HepG2 (cell line): ENCODE data around the gene NDP. TPM values are rescaled to one million over a fixed set of nuclear protein-coding genes. Genes with fewer than 3 reads are reported as not detected.

Source experiments
- ATAC-seq: fragments of 200-7000 bp; cut with Tn5 transposase; 3 replicates; pipeline ENCODE4 v1.9.1; 2020; ENCODE audit warnings: mild to moderate bottlenecking, moderate library complexity
- BruUV-seq: library from RNA; stranded (reverse); fragments of 400-500 nt; replicated peaks from 2 replicates; lab custom pipeline; 2021; lab: Mats Ljungman, UMichigan
- CTCF ChIA-PET: fragments of 300-600 bp; formaldehyde crosslinking; extraction: SDS; loops from one replicate; lab custom pipeline; 2021; ENCODE audit warnings: low total read pairs, inconsistent platforms, low intra/inter-chr PET ratio; lab: Yijun Ruan, JAX
- POLR2A ChIA-PET: fragments of 350-600 bp; sonication (Branson Sonifier 250); formaldehyde crosslinking; loops from one replicate; lab custom pipeline; 2020; ENCODE audit warnings: antibody characterized with exemption, inconsistent platforms; lab: Yijun Ruan, JAX
- DNase-seq: peaks from one replicate; pipeline ENCODE4 v3.0.0-alpha.2; 2015; ENCODE audit warnings: low spot score
- FAIRE-seq: peaks from 3 replicates; lab custom pipeline; 2011; peaks lifted over from hg19 to GRCh38; lab: Jason Lieb, UNC
- H2AFZ ChIP-seq: one replicate; pipeline ENCODE4 v1.6.1; 2011; ENCODE audit warnings: low read length, inconsistent platforms
- H3K27ac ChIP-seq: fragments of 300-600 bp; 3 replicates; pipeline ENCODE4 v1.8.0; 2011; ENCODE audit warnings: mixed run types, mild to moderate bottlenecking, mixed read lengths, low read length, inconsistent platforms; ENCODE audit not compliant: insufficient read depth; ENCODE audit errors: extremely low read length
- H3K27me3 ChIP-seq, 2 experiments: fragments of 200-600 bp in 1 of 2; 2 replicates in 1 of 2; 3 replicates in 1 of 2; pipeline versions ENCODE4 v1.6.0 to v1.8.0; 2011; ENCODE audit warnings: low read length in 2 of 2, mild to moderate bottlenecking in 2 of 2, moderate library complexity in 2 of 2, inconsistent platforms in 1 of 2; ENCODE audit not compliant: insufficient read depth in 2 of 2, control insufficient read depth in 1 of 2
- H3K36me3 ChIP-seq, 2 experiments: fragments of 200-600 bp in 1 of 2; replicated peaks in 1 of 2; 2 replicates in 1 of 2; 3 replicates in 1 of 2; pipeline versions ENCODE4 v1.5.1 to v1.8.0; 2011; ENCODE audit warnings: low read length in 2 of 2, inconsistent platforms in 1 of 2; ENCODE audit not compliant: insufficient read depth in 2 of 2, control insufficient read depth in 1 of 2
- H3K4me1 ChIP-seq: 2 replicates; pipeline ENCODE4 v1.5.1; 2012; ENCODE audit warnings: low read length, inconsistent platforms; ENCODE audit not compliant: insufficient read depth
- H3K4me2 ChIP-seq: 2 replicates; pipeline ENCODE4 v1.6.0; 2011; ENCODE audit warnings: low read depth, low read length, inconsistent platforms
- H3K4me3 ChIP-seq, 3 experiments: fragments of 200-600 bp in 1 of 3; sonication (generic), shearing (Covaris generic) in 1 of 3; replicated peaks in 1 of 3; 2 replicates each; pipeline ENCODE4 v1.5.1; 2011 to 2016; ENCODE audit warnings: low read length in 3 of 3, inconsistent platforms in 2 of 3, low read depth in 2 of 3, mild to moderate bottlenecking in 2 of 3, control low read depth in 1 of 3, mixed read lengths in 1 of 3; ENCODE audit not compliant: insufficient read depth in 1 of 3
- H3K79me2 ChIP-seq: one replicate; pipeline ENCODE4 v1.6.1; 2011; ENCODE audit warnings: low read length, inconsistent platforms; ENCODE audit not compliant: insufficient read depth
- H3K9ac ChIP-seq: 2 replicates; pipeline ENCODE4 v1.6.0; 2011; ENCODE audit warnings: mild to moderate bottlenecking, low read depth, low read length, inconsistent platforms; ENCODE audit not compliant: insufficient read depth
- H3K9me3 ChIP-seq: 2 replicates; pipeline ENCODE4 v1.5.1; 2012; ENCODE audit warnings: mild to moderate bottlenecking, low read length
- H4K20me1 ChIP-seq: 2 replicates; pipeline ENCODE4 v1.6.0; 2011; ENCODE audit warnings: inconsistent platforms, mild to moderate bottlenecking, low read length, moderate library complexity; ENCODE audit not compliant: insufficient read depth
- BRCA1 ChIP-seq: sonication (generic); formaldehyde crosslinking; IDR thresholded peaks from 2 replicates; pipeline ENCODE4 v1.4.0; 2020; ENCODE audit warnings: missing genetic modification reagents
- GABPA ChIP-seq, 2 experiments: IDR thresholded peaks; 2 replicates each; pipeline ENCODE4 v1.6.1; 2011 to 2016; ENCODE audit warnings: low read depth in 2 of 2, low read length in 1 of 2, missing biosample characterization in 1 of 2, missing genetic modification characterization in 1 of 2
- HMG20A ChIP-seq: IDR thresholded peaks from 2 replicates; pipeline ENCODE4 v1.6.1; 2016; ENCODE audit warnings: borderline replicate concordance
- HOXD1 ChIP-seq: sonication (generic); formaldehyde crosslinking; IDR thresholded peaks from 2 replicates; pipeline ENCODE4 v1.5.0; 2020; ENCODE audit warnings: missing genetic modification reagents
- IKZF4 ChIP-seq: sonication (generic); formaldehyde crosslinking; IDR thresholded peaks from 2 replicates; pipeline ENCODE4 v1.5.1; 2020; ENCODE audit warnings: borderline replicate concordance, mild to moderate bottlenecking, low read depth, missing genetic modification reagents; ENCODE audit errors: not compliant biosample characterization
- PITX1 ChIP-seq: sonication (generic); formaldehyde crosslinking; IDR thresholded peaks from 2 replicates; pipeline ENCODE4 v1.5.1; 2020; ENCODE audit warnings: mild to moderate bottlenecking, missing genetic modification reagents
- RBAK ChIP-seq: sonication (generic); formaldehyde crosslinking; IDR thresholded peaks from 2 replicates; pipeline ENCODE4 v1.5.1; 2020; ENCODE audit warnings: mild to moderate bottlenecking, missing genetic modification reagents
- RERE ChIP-seq: IDR thresholded peaks from 2 replicates; pipeline ENCODE4 v1.6.1; 2016; ENCODE audit warnings: low read depth, missing genetic modification reagents, missing compliant biosample characterization
- RORA ChIP-seq: sonication (generic); formaldehyde crosslinking; IDR thresholded peaks from 2 replicates; pipeline ENCODE4 v1.5.0; 2020; ENCODE audit warnings: mild to moderate bottlenecking, missing genetic modification reagents, moderate library complexity
- SOX5 ChIP-seq: IDR thresholded peaks from 2 replicates; pipeline ENCODE4 v1.6.1; 2016; ENCODE audit warnings: borderline replicate concordance
- TRIM24 ChIP-seq: sonication (generic); formaldehyde crosslinking; IDR thresholded peaks from 2 replicates; pipeline ENCODE4 v1.8.0; 2022; ENCODE audit warnings: mild to moderate bottlenecking, missing genetic modification reagents
- ZNF260 ChIP-seq: sonication (generic); formaldehyde crosslinking; IDR thresholded peaks from 2 replicates; pipeline ENCODE4 v1.4.0; 2020; ENCODE audit warnings: missing genetic modification reagents, low read depth, mild to moderate bottlenecking, borderline replicate concordance
- ZNF547 ChIP-seq: sonication (generic); formaldehyde crosslinking; IDR thresholded peaks from 2 replicates; pipeline ENCODE4 v1.5.1; 2020; ENCODE audit warnings: mild to moderate bottlenecking, missing genetic modification reagents
- ZNF549 ChIP-seq: sonication (generic); formaldehyde crosslinking; IDR thresholded peaks from 2 replicates; pipeline ENCODE4 v1.5.0; 2020; ENCODE audit warnings: missing genetic modification reagents
- WGBS: methylation state at CpG from one replicate; pipeline ENCODE4 v1.1.6; 2017; ENCODE audit warnings: low lambda C conversion rate; 5-methylcytosine and 5-hydroxymethylcytosine counted together
- in situ Hi-C: cut with HindIII; loops from 2 replicates; pipeline ENCODE4 v1.10.0; 2017; ENCODE audit warnings: low pct_unique_long_range_greater_than_20kb; ENCODE audit not compliant: extremely low pct_ligation_motif_present
- intact Hi-C: fragments of 100-400 bp; cut with micrococcal nuclease; formaldehyde crosslinking; loops from one replicate; pipeline ENCODE4 v1.10.0; 2022; ENCODE audit not compliant: unreplicated experiment
- polyA plus RNA-seq, 8 experiments: library from polyadenylated mRNA; depleted of rRNA in 3 of 8; stranded (reverse) in 7 of 8; unstranded in 1 of 8; fragments of >200 nt; fragmentation: Illumina TruSeq in 4 of 8; extraction: Trizol in 4 of 8; gene quantifications; 2 replicates each; pipeline versions ENCODE4 v1.2.1 to v1.2.3, GENCODE V29; 2011 to 2016; ENCODE audit warnings: low read depth in 4 of 8, missing spikeins in 1 of 8, mixed read lengths in 1 of 8; ENCODE audit not compliant: insufficient read depth in 1 of 8
- total RNA-seq, 5 experiments: library from RNA; depleted of rRNA; stranded (reverse); fragments of >200 nt; fragmentation: Illumina TruSeq; extraction: Trizol; gene quantifications; 2 replicates each; pipeline ENCODE4 v1.2.3, GENCODE V29; 2016; ENCODE audit warnings: low read depth in 1 of 5
- TF ChIP-seq, protein P1 (sequence below): sonication (generic); formaldehyde crosslinking; IDR thresholded peaks from 2 replicates; pipeline ENCODE4 v1.4.0; 2020; ENCODE audit warnings: missing genetic modification reagents, borderline replicate concordance
- TF ChIP-seq, protein P2 (sequence below): sonication (generic); formaldehyde crosslinking; IDR thresholded peaks from 2 replicates; pipeline ENCODE4 v1.4.0; 2020; ENCODE audit warnings: low read depth, mild to moderate bottlenecking, missing genetic modification reagents

NDP gene
- total and polyA plus RNA-seq, 2 of the 13 experiments (the other 11 are each of a cell fraction or from before 2014, with no cell fraction given) = not detected

- TF ChIP-seq, protein P1, sequence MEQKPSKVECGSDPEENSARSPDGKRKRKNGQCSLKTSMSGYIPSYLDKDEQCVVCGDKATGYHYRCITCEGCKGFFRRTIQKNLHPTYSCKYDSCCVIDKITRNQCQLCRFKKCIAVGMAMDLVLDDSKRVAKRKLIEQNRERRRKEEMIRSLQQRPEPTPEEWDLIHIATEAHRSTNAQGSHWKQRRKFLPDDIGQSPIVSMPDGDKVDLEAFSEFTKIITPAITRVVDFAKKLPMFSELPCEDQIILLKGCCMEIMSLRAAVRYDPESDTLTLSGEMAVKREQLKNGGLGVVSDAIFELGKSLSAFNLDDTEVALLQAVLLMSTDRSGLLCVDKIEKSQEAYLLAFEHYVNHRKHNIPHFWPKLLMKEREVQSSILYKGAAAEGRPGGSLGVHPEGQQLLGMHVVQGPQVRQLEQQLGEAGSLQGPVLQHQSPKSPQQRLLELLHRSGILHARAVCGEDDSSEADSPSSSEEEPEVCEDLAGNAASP (CRISPR knock-in tag) = no peak
- TF ChIP-seq TRIM24 (CRISPR knock-in tag) (no peak), GABPA (IDR thresholded peaks at IDR 0.05; ENCODE audit: low read depth, low read length) (no peak), GABPA (CRISPR knock-in tag; IDR thresholded peaks at IDR 0.05; ENCODE audit: low read depth) (no peak), ZNF549 (CRISPR knock-in tag) (no peak), HOXD1 (CRISPR knock-in tag) (no peak), BRCA1 (CRISPR knock-in tag) (no peak), HMG20A (CRISPR knock-in tag) (no peak), IKZF4 (CRISPR knock-in tag) (no peak)
- TF ChIP-seq, all 625 proteins: peak for 0
These were observed 29.4 kb upstream of the NDP start (continued) for GRCh38 chrX:44002567-44002966.

DNA sequence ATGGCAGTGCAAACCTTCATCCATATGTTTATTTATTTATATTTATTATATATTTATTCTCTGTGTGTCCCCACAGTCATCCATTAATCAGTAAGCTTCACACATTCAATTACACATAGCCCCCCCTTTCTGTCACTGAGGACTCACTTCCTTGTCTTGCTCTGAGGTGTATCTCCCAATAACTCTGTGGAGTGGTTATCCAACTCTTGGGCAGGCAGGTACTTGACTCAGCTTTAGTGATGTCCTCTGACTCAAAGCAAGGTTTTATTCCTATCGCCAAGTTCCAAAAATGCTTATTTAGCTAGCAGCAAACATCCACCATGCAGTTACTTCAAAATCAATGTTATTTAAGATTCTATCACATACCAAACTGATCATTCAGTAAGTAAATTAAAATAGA, 25.2 kb upstream of the NDP start:
- ATAC-seq = no peak
- Histone ChIP-seq H3K36me3 (no peaks in the 10 kb centered on the region), H3K27ac (no peak overlapping the region), H3K4me1 (no peaks in the 10 kb centered on the region), H4K20me1 (no peaks in the 10 kb centered on the region), H3K79me2 (no peaks in the 10 kb centered on the region), H3K9me3 (no peaks in the 10 kb centered on the region), H3K4me2 (no peak overlapping the region), H3K4me3 (no peak overlapping the region), H2AFZ (no peak overlapping the region), H3K27me3 (no peaks in the 10 kb centered on the region), H3K9ac (no peak overlapping the region)
- BruUV-seq = no TSS peak
- no peak for DNase-seq
- CTCF ChIA-PET = no interaction called here
- intact Hi-C loops = no loop called here
- POLR2A ChIA-PET = no interaction called here
- in situ Hi-C loops = no loop called here
- WGBS = 73% methylated on average over 1 of the region's 1 CpG
- no peak for FAIRE-seq
- no peak for TF ChIP-seq RERE (CRISPR knock-in tag)
- no peak for TF ChIP-seq ZNF260
- TF ChIP-seq ZNF547 (CRISPR knock-in tag) = no peak
- no peak for TF ChIP-seq SOX5
- no peak for TF ChIP-seq RORA (CRISPR knock-in tag)
- TF ChIP-seq PITX1 (CRISPR knock-in tag) = no peak
- TF ChIP-seq, protein P2, sequence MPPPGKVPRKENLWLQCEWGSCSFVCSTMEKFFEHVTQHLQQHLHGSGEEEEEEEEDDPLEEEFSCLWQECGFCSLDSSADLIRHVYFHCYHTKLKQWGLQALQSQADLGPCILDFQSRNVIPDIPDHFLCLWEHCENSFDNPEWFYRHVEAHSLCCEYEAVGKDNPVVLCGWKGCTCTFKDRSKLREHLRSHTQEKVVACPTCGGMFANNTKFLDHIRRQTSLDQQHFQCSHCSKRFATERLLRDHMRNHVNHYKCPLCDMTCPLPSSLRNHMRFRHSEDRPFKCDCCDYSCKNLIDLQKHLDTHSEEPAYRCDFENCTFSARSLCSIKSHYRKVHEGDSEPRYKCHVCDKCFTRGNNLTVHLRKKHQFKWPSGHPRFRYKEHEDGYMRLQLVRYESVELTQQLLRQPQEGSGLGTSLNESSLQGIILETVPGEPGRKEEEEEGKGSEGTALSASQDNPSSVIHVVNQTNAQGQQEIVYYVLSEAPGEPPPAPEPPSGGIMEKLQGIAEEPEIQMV = no peak
- no peak for TF ChIP-seq RBAK
